GM19035 (cell line): ENCODE results near the gene SATB1.

ENCODE experiments used
- ATAC-seq: cut with Tn5 transposase; IDR thresholded peaks from one replicate; pipeline ENCODE4 v1.9.1; 2021; ENCODE audit not compliant: unreplicated experiment

The SATB1 gene

GRCh38 chr3:18432752-18433151 is 7.6 kb upstream of the SATB1 start:
- ATAC-seq, result no peak

- ATAC-seq, result no peak
These were observed 6.1 kb upstream of the SATB1 start for GRCh38 chr3:18431266-18431665.

- no peak for ATAC-seq
These were observed 4.0 kb upstream of the SATB1 start for GRCh38 chr3:18428991-18429745.

GRCh38 chr3:18428036-18428435 is 2.9 kb upstream of the SATB1 start:
- no peak for ATAC-seq

GRCh38 chr3:18426597-18427193 is 1.6 kb upstream of the SATB1 start:
- no peak for ATAC-seq

- no peak for ATAC-seq
These were observed 610 bp upstream of the SATB1 start for GRCh38 chr3:18425641-18426257.

- peak; percentile 15 for ATAC-seq
These were observed 868 bp downstream of the SATB1 start for GRCh38 chr3:18424213-18424728.

GRCh38 chr3:18423401-18424212 is 1.5 kb downstream of the SATB1 start:
- peak; percentile 76 for ATAC-seq

- no peak for ATAC-seq
These were observed 2.2 kb downstream of the SATB1 start for GRCh38 chr3:18422972-18423371.

- ATAC-seq, result no peak
These were observed 4.6 kb downstream of the SATB1 start for GRCh38 chr3:18420555-18420954.

GRCh38 chr3:18419232-18419631 is 5.9 kb downstream of the SATB1 start:
- no peak for ATAC-seq

GRCh38 chr3:18417904-18418572 is 7.1 kb downstream of the SATB1 start:
- ATAC-seq, result no peak

- no peak for ATAC-seq
These were observed 8.8 kb downstream of the SATB1 start for GRCh38 chr3:18416332-18416731.

GRCh38 chr3:18415839-18416238 is 9.3 kb downstream of the SATB1 start:
- ATAC-seq, result no peak

GRCh38 chr3:18415167-18415566 is 10.0 kb downstream of the SATB1 start:
- no peak for ATAC-seq

- ATAC-seq, result no peak
These were observed 12.5 kb downstream of the SATB1 start for GRCh38 chr3:18412684-18413083.

GRCh38 chr3:18411541-18411940 is 13.6 kb downstream of the SATB1 start:
- ATAC-seq, result no peak

- no peak for ATAC-seq
These were observed 14.9 kb downstream of the SATB1 start for GRCh38 chr3:18410205-18410604.

- no peak for ATAC-seq
These were observed 15.9 kb downstream of the SATB1 start for GRCh38 chr3:18409266-18409665.

GRCh38 chr3:18405141-18405540 is 20.0 kb downstream of the SATB1 start:
- ATAC-seq, result no peak

- no peak for ATAC-seq
These were observed 22.1 kb downstream of the SATB1 start for GRCh38 chr3:18403061-18403460.
